SKM-1 treated with dmso at 0.1 percent for 144 hours (cell line): ENCODE data around the gene ESPN.
"Not testable (repeated sequence)": the region's sequence is repeated elsewhere in the genome, so short reads cannot be mapped to it uniquely, and the experiment has no call there.

Experiments used
- DNase-seq: peaks from one replicate; lab custom pipeline; 2025; ENCODE audit not compliant: unreplicated experiment; lab: John Stamatoyannopoulos, UW

Gene ESPN

GRCh38 chr1:6426972-6427350, 2.4 kb downstream of the ESPN start:
- DNase-seq: no peak

DNA sequence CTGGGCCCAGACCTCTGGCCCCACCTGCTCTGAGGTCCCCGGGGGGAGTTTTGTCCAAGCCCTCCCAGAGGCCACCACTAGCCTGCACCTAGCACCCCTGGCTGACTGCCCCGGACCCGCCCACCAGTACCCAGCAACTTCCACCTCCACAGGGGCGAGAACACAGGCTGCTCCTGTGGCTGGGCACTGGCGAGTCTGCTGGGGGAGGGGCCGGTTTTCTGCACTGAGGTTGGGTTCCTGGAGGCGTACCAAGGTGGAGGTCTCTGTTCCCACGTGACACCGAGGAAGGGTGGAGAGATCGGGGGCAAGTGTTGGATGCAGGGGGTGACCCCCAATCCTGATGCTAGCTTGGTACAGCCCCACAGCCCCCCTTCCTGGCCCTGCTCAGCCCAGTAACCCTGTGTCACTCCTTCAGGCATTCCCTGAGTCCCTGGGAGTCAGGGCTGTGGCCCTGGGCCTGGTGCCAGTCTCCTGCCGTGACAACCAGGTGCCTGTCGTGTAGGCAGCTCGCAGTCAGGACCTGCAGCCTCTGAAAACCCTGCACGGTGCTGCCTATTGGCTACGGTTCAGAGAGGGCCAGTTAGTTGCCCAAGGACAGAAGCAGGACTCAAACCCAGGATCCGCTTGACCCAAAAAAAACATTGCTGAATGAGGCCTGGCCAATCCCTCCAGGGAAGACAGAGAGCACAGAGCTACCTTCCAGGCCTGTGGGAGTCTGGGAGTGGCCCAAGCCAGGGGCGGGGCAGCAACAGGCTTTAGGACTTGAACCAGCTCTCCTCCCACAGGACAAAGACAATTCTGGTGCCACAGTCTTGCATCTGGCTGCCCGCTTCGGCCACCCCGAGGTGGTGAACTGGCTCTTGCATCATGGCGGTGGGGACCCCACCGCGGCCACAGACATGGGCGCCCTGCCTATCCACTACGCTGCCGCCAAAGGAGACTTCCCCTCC, 3.1 kb downstream of the ESPN start:
- no peak for DNase-seq

DNA sequence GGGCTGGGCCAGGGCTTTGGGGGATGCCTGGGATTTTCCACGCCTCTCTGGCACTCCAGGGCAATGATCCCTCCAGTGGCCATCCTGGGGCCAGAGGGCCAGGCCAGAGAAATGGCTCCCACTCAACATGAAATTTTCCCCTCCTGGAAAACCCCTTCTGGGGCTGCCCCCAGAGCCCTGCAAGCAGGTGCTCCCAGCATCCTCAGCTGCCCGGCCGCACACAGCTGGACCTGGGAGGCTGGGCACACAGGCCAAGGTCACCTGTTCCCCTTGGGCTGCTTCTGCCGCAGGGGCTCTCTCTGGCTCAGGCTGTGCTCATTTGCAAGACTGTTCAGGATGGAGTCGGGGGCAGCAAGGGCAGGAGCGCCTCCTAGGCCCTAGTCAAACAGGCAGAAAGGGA, 3.9 kb downstream of the ESPN start:
- DNase-seq: not testable (repeated sequence)

DNA sequence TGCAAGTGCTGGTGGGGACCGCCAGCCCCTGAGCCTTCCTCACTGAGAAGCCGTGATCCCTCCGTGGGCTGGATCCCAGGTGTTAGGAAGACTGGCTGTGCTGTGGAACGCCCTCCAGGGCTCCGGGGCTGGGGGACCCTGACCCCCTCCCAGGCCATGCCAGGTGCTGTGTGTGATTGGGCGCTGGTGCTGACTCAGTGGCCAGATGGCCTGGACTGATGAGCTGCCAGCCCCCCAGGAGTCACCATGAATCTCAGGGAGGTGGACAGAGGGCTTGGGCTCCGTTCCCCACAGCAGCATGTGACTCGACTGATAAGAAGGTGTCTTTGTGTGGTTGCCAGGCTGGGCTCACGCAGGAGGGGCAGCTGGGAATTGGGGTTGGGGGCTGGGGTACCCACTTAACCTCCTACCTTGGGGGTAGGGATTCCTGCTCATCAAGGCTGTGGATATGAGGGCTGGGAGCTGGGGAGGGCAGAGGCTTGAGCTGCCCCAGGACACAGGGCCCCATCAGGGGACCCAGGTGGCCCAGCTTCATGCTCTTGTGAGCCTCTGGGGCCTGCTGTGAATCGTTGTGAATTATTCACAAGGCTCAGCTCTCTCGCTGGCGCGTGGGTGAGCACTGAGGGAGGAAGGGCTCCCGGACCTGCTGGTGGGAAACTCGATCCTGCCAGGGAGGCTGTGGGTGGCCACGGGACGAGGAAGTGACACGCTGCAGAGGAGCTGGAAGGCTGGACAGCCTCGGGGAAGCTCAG, 5.3 kb downstream of the ESPN start:
- not testable (repeated sequence) for DNase-seq

DNA sequence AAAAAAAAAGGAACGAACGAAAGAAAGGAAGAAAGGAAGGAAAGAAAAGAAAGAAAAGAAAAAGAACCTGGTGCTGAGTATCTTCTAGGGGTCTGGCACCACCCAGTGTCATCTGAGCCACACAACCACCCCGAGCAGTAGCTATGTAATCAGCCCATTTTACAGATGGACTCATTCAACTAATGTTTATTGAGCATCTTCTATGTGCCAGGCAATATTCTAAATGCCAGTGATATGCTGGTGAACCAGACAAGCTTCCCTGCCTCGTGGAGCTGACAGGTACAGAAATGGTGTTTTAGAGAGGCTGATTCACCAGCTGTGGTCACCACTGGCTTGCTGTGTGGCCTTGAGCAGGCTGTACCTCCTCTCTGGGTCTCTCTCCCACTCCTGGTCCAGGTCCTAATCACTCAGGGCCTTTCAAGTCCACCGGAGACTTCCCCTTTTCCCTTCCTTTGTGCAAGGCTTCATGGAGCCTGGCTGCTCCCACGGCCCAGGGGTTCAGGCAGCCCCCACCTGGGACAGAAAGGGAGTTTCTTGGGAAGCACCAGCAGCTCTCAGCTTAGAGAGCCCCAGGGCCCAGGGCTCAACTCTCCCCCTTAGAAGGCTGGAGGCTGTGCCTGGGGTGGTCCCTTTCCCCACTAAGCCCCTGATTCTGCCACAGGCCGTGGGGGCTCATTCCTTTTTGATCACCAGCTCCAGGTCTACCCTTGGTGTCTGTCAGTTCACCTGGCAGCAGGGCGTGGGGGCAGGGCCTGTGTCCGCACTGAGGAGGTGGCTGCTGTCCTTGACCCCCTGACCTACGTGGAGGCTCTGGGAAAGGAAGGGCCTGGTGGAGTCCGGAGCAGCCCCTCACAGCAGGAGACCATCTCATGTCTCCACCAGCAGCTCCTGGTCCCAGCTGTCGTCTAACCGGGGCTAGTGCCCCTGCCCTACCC, 7.3 kb downstream of the ESPN start:
- not testable (repeated sequence) for DNase-seq

GRCh38 chr1:6434186-6434585, 9.6 kb downstream of the ESPN start:
- DNase-seq: no peak

DNA sequence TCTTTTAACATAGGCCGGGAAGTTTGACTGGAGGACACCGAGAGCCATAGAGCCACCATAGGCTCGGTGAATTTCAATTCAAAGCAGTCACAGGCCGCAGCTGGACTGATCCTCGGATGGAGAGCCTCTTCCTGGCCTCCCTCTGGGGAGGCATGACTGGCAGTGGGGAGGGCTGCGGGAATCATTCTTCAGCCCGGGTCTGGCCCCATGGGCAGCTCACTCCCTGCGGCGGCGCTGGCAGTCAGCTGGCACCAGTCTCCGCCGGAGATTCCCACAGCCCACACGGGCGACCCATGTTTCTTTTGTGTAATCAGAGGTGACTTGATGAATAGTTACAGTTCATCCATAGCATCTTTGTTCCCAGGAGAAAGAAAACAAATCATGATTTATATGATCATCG, 10.6 kb downstream of the ESPN start:
- no peak for DNase-seq

GRCh38 chr1:6435547-6435946, 11.0 kb downstream of the ESPN start:
- DNase-seq: no peak

DNA sequence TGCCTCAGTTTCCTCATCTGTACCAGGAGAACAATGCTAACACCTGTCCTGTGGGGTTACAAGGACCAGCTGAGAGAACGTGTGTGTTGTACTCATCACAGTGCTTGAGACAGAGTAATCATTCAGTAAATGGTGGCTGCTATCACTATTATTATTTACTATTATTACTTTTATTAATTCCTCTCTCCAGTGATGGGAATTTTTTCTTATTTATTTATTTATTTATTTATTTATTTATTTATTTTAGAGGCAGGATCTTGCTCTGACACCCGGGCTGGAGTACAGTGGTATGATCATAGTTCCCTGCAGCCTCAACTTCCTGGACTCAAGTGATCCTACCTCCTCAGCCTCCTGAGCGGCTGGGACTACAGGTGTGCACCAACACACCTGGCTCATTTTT, 11.7 kb downstream of the ESPN start:
- DNase-seq: not testable (repeated sequence)

- not testable (repeated sequence) for DNase-seq
Measured at GRCh38 chr1:6437012-6437700, 12.6 kb downstream of the ESPN start.

- peak; percentile 40 for DNase-seq
Measured at GRCh38 chr1:6438047-6438525, 13.5 kb downstream of the ESPN start.

DNA sequence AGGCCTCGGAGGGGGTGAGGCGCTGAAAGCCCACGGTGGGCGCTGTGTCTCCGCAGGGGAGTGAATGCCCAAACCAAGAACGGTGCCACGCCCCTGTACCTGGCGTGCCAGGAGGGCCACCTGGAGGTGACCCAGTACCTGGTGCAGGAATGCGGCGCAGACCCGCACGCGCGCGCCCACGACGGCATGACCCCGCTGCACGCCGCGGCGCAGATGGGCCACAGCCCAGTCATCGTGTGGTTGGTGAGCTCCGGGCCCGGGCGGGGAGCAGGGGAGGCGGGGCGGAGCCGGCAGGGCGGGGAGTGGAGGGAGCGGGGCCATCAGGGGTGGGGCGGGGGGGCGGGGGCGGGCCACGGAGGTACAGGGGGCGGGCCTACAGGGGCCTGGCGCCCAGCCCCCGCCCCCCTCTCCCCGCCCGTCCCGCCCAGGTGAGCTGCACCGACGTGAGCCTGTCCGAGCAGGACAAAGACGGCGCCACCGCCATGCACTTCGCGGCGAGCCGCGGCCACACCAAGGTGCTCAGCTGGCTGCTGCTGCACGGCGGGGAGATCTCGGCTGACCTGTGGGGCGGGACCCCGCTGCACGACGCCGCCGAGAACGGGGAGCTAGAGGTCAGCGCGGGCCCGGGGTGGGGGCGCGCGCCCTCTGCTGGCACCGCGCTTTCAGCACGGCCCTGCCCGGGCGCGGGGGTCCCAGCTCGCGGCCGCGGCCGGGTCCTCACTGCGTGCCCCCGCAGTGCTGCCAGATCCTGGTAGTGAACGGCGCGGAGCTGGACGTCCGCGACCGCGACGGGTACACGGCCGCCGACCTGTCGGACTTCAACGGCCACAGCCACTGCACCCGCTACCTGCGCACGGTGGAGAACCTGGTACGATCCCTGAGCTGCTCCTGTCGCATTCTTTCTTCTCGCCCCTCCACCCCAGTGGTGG, 15.9 kb downstream of the ESPN start:
- no peak for DNase-seq

DNA sequence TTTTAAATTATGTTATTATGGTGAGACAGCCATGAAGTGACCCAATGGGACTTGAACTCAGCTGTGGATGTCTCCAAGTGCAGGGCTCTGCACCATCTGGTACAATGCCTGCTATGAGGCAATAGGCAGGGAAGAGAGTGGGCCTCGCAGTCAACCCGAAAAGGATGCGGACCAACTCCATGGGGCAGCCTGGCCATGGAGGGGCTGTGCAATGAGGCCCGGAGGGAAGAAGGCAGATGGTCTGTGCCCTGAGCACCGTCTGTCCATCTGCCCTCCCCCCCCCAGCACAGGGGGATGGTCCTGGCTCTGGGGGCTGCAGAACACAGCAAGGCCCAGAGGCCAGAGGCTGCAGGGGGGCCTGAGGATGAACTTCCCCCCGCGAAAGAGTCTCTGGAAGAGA, 17.0 kb downstream of the ESPN start:
- no peak for DNase-seq

DNA sequence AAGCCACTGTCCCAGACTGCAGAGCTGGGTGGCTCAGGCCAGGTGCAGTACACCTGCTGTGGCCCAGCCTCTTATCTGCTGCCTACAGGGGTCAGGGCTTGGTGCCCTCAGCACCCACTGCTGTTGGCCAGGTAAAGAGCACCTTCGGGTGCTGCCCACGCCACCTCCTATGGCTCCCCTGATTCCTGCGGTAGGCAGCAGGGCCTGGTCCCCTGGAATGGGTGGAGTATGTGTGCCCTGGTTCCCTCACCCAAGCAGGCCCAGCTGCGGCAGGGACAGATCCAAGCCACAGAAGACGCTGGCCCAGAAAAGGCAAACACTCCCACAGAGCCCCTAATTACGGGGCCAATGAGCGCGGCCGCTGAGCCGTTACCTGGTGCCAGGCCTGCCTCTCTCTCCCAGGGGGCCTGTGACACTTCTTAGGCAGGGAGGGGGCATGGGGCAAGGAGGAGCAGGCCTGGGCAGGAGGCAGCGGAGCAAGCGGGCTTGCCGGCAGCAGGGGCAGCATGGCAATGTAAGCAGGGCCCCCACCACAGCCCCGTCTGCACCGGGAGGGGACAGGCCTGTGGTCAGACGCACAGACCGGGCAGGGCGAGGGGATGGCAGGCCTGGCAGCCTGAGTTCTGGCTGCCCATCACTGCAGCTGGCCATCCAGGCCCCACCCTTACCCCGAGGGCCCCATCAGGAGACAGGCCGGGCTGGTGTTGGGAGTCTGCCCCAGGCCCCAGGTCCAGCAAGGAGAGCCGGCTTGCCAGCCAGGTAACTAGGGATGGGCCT, 19.0 kb downstream of the ESPN start:
- DNase-seq: no peak

GRCh38 chr1:6444377-6444776, 19.8 kb downstream of the ESPN start:
- DNase-seq: no peak

- DNase-seq: no peak
Measured at GRCh38 chr1:6445062-6445763, 20.6 kb downstream of the ESPN start.

DNA sequence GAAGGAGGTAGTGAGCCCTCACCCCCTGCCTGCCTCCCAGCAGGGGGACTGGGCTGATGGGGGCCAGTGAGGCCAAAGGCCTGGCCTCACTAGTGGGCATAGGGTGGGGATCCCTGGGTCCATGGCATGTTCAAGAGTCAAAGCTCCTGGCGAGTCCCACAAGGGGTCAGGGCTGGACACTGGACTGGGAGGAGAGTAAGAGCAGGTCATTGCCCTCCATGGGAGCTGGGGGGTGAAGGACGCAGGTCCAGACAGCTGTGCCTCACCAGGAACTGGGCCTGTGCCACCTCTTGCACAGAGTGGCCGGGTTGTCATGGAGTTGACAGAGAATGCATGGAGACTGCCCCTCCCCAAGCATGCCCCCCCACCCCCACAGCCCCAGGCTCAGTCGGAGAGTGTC, 21.4 kb downstream of the ESPN start:
- DNase-seq: not testable (repeated sequence)

- no peak for DNase-seq
Measured at GRCh38 chr1:6446665-6447015, 22.1 kb downstream of the ESPN start.
